Heart left ventricle (tissue), 16 donors: ENCODE data around the gene LIME1. TPM values are rescaled to one million over a fixed set of nuclear protein-coding genes. Genes with fewer than 3 reads are reported as not detected.
A peak's percentile ranks its signal among the peaks of the same experiment; 100 is the strongest.

Source experiments
- ATAC-seq, 4 donors: fragments of 200-7000 bp; cut with Tn5 transposase; one replicate each; pipeline ENCODE4 v1.9.1; 2020 to 2022; ENCODE audit warnings: moderate library complexity in 4 of 4, mild to moderate bottlenecking in 3 of 4, moderate number of reproducible peaks in 1 of 4
- DNase-seq, 5 donors: peaks; one replicate each; pipeline ENCODE4 v3.0.0-alpha.2; 2020
- H3K27ac ChIP-seq, 12 donors: fragments of 200-600 bp; sonication (generic) in 4 of 12; one replicate each; pipeline versions ENCODE4 v1.5.0 to v1.8.0; 2016 to 2022; ENCODE audit warnings: mild to moderate bottlenecking in 2 of 12
- H3K27me3 ChIP-seq, 9 donors: fragments of 200-600 bp; sonication (generic) in 2 of 9; one replicate each; pipeline versions ENCODE4 v1.5.1 to v1.8.0; 2016 to 2022; ENCODE audit warnings: mild to moderate bottlenecking in 3 of 9
- H3K36me3 ChIP-seq, 9 donors: fragments of 200-600 bp; sonication (generic) in 2 of 9; one replicate each; pipeline versions ENCODE4 v1.5.0 to v1.8.0; 2018 to 2022; ENCODE audit warnings: mild to moderate bottlenecking in 2 of 9
- H3K4me1 ChIP-seq, 12 donors: fragments of 200-600 bp; sonication (generic) in 4 of 12; one replicate each; pipeline versions ENCODE4 v1.5.0 to v1.8.0; 2016 to 2022; ENCODE audit warnings: mild to moderate bottlenecking in 3 of 12
- H3K4me3 ChIP-seq, 12 donors: fragments of 200-600 bp; sonication (generic) in 4 of 12; one replicate each; pipeline versions ENCODE4 v1.5.0 to v1.8.0; 2017 to 2022; ENCODE audit warnings: mild to moderate bottlenecking in 9 of 12, moderate library complexity in 4 of 12
- H3K9me3 ChIP-seq, 12 donors: fragments of 200-600 bp; sonication (generic) in 4 of 12; one replicate each; pipeline versions ENCODE4 v1.5.0 to v1.8.0; 2016 to 2022; ENCODE audit warnings: mild to moderate bottlenecking in 1 of 12
- CTCF ChIP-seq, 12 donors: fragments of 200-600 bp; sonication (generic) in 4 of 12; IDR thresholded peaks; one replicate each; pipeline versions ENCODE4 v1.5.0 to v1.8.0; 2018 to 2022; ENCODE audit warnings: antibody characterized with exemption in 12 of 12, mild to moderate bottlenecking in 5 of 12
- POLR2A ChIP-seq, 2 donors: fragments of 450-650 bp; IDR thresholded peaks; one replicate each; pipeline ENCODE4 v1.6.1; 2017; ENCODE audit warnings: antibody characterized with exemption in 2 of 2, mild to moderate bottlenecking in 2 of 2, moderate library complexity in 2 of 2
- WGBS, 4 donors: extraction: QIAGEN DNeasy Blood & Tissue Kit in 2 of 4; methylation state at CpG; one replicate each; pipeline versions ENCODE4 v1.1.5 to v1.1.7; 2013 to 2018; 5-methylcytosine and 5-hydroxymethylcytosine counted together
- intact Hi-C, 10 donors: fragments of 100-400 bp; cut with DNase I; formaldehyde crosslinking; loops; one replicate each; pipeline versions ENCODE4 v1.11.1 to v1.14.2; 2022
- polyA plus RNA-seq, 2 donors: library from polyadenylated mRNA; stranded (reverse); fragments of 200-250 nt; gene quantifications; one replicate each; pipeline ENCODE4 v1.2.3, GENCODE V29; 2013
- total RNA-seq, 9 donors: library from RNA; depleted of rRNA in 2 of 9; stranded (reverse); fragments of >200 nt in 2 of 9; fragmentation: NEBNext Ultra II Directional in 3 of 9; extraction: Animal tissue kit (Norgen Biotek cat#: 25700) in 3 of 9; gene quantifications; one replicate each; pipeline versions ENCODE4 v1.1.0 to v1.2.4, GENCODE V29; 2016 to 2023
- donor health status: ischemic (EF 13 %, LVEDD 7.1; RV severe dilation, severe dysfunction).
- donor health status: healthy with polysubstance abuse.
- donor health status: DM: no; HTN: yes; CAD: no.
- donor health status: DM: no; HTN: no; CAD: no.
- donor health status: ischemic (EF 25% LVEDD 6.9; RV normal size, moderate dysfunction).
- donor health status: ischemic (EF 25% LVEDD 5.7; RV mildly dilated, moderate dysfunction).
- donor health status: healthy.
- donor health status: DM: yes; HTN: yes; CAD: no.
- donor health status: ischemic (EF 35%, LVEDD 5.7; RV mildly dilated, moderate dysfunction).
- donor health status: nonischemic (EF 11% LVEDD 7.7; RV severe dilation, severe dysfunction).
- donor health status: DM: yes; HTN: yes; CAD: no.
- donor health status: PGD.
- donor health status: ischemic (EF 29% LVEDD 5.4; RV normal size, mild dysfunction).
- donor health status: nonischemic (EF 23%, LVEDD 6.1; RV moderate dilation, normal function).

LIME1 gene
- total and polyA plus RNA-seq, 11 donors, result 0.95 to 7.1 (median 3.4) TPM

GRCh38 chr20:63756648-63756991 is 20.2 kb downstream of the LIME1 start:
- Histone ChIP-seq H3K4me3 (no peak overlapping the region), H3K9me3 (no peaks in the 10 kb centered on the region), H3K27me3 (no peaks in the 10 kb centered on the region), H3K36me3 (peaks cover 0 to 37% (median 12%) of the 10 kb centered on the region in 9 donors), H3K27ac (no peak overlapping the region), H3K4me1 (peaks cover 0 to 6% (median 0%) of the 10 kb centered on the region in 12 donors)
- ATAC-seq (no peak), DNase-seq (peak in 1 of 5 donors; percentile 23)
- 61 to 82% (median 78%) methylated on average over 8 of the region's 8 CpGs for WGBS, 4 donors
- intact Hi-C loops, result no loop called here
- TF ChIP-seq CTCF (IDR thresholded peaks at IDR 0.05) (no peak), POLR2A (IDR thresholded peaks at IDR 0.05) (no peak)

DNA sequence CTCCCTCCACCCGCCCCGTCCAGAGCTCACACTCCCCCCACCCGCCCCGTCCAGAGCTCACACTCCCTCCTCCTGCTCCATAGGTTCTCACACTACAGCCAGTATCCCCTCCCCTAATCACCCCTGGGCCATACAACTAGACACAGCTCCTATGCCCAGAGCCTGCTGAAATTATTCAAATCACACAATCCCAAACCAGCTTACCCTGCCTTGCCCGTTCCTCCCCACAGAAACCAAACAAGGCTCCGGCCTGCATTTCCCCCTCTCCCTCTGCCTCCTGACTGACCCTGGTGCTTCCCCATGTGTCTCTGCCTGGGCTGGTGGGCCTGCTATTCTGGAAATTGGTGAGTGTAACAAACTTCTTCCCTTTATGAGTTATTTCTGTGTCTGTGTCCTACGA is 21.7 kb downstream of the LIME1 start:
- TF ChIP-seq POLR2A (IDR thresholded peaks at IDR 0.05) (no peak), CTCF (IDR thresholded peaks at IDR 0.05) (no peak)
- DNase-seq, result peak in 2 of 5 donors; percentile 1 to 9
- Histone ChIP-seq H3K27me3 (no peaks in the 10 kb centered on the region), H3K36me3 (peaks cover 0 to 44% (median 8%) of the 10 kb centered on the region in 9 donors), H3K27ac (no peak overlapping the region), H3K4me3 (no peak overlapping the region), H3K9me3 (no peaks in the 10 kb centered on the region), H3K4me1 (peaks cover 0 to 6% (median 0%) of the 10 kb centered on the region in 12 donors)
- WGBS, 4 donors, result 88 to 98% (median 91%) methylated on average over 3 to 7 of the region's 7 CpGs
- intact Hi-C loops, result no loop called here
- no peak for ATAC-seq

GRCh38 chr20:63759377-63759901 is 23.0 kb downstream of the LIME1 start:
- H3K4me3 ChIP-seq, result no peak overlapping the region
- no peak for ATAC-seq
- TF ChIP-seq POLR2A (IDR thresholded peaks at IDR 0.05) (no peak), CTCF (IDR thresholded peaks at IDR 0.05) (no peak)
- 83 to 90% (median 87%) methylated on average over 7 of the region's 7 CpGs for WGBS, 4 donors
- no peaks in the 10 kb centered on the region for H3K9me3 ChIP-seq
- H3K36me3 ChIP-seq, result peaks cover 0 to 54% (median 10%) of the 10 kb centered on the region in 9 donors
- no peaks in the 10 kb centered on the region for H3K27me3 ChIP-seq
- no peak overlapping the region for H3K27ac ChIP-seq
- no peaks in the 10 kb centered on the region for H3K4me1 ChIP-seq
- peak in 2 of 5 donors; percentile 3 to 6 for DNase-seq
- intact Hi-C loops, result no loop called here

DNA sequence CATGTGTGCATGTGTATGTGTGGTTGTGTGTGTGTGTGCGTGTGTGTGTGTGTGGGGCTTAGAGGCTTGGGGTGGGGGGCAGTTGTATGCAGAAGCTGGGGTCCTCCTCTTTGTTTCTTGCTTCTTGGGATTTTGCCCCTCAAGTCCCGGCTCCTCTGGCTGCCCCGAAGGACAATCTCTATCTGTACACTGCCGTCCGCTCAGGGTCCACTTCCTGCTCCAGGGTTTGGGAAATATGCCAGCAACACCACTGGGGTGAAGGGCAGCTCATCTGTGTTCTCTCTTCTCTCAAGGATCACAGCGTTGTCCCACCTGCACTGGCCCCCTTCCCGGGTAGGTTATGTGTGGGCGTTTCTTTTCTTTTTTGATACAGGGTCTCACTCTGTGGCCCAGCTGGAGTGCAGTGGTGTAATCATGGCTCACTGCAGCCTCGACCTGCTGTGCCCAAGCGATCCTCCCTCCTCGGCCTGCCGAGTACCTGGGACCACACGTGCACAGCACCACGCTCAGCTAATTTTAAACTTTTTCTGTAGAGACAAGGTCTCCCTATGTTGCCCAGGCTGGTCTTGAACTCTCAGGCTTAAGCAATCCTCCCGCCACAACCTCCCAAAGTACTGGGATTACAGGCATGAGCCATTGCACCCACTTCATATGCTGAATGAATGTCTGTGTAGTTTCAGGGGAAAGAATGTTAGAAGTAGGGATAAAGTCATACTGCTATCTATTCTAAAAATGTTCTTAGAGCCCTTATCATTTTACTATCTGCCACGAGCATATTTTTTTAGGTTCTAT is 28.8 kb downstream of the LIME1 start:
- no peak for TF ChIP-seq POLR2A (IDR thresholded peaks at IDR 0.05)
- no peak for TF ChIP-seq CTCF (IDR thresholded peaks at IDR 0.05)
- intact Hi-C loops, result no loop called here
- Histone ChIP-seq H3K9me3 (no peaks in the 10 kb centered on the region), H3K27me3 (no peaks in the 10 kb centered on the region), H3K27ac (no peak overlapping the region), H3K36me3 (peaks cover 0 to 81% (median 42%) of the 10 kb centered on the region in 9 donors), H3K4me3 (no peak overlapping the region), H3K4me1 (peaks cover 0 to 5% (median 0%) of the 10 kb centered on the region in 12 donors)
- ATAC-seq, result no peak
- peak in 2 of 5 donors; percentile 16 to 26 for DNase-seq
- 62 to 69% (median 65%) methylated on average over 16 of the region's 16 CpGs for WGBS, 4 donors
